CD4-positive, alpha-beta T cell (primary cell): Measurements from ENCODE around the gene STRA6. TPM values are rescaled to one million over a fixed set of nuclear protein-coding genes. Genes with fewer than 3 reads are reported as not detected.

ENCODE experiments used
- ATAC-seq: fragments of 200-7000 bp; cut with Tn5 transposase; one replicate; pipeline ENCODE4 v1.10.0; 2022; ENCODE audit warnings: mild to moderate bottlenecking; ENCODE audit not compliant: poor library complexity
- CTCF ChIA-PET: fragments of 350-600 bp; sonication (Branson Sonifier 250); formaldehyde crosslinking; loops from one replicate; lab custom pipeline; 2021; ENCODE audit warnings: antibody characterized with exemption, inconsistent platforms; lab: Charles Lee
- POLR2A ChIA-PET: fragments of 350-600 bp; sonication (Branson Sonifier 250); formaldehyde crosslinking; loops from one replicate; lab custom pipeline; 2021; ENCODE audit warnings: antibody characterized with exemption, inconsistent platforms; lab: Charles Lee
- DNase-seq, 14 experiments: peaks; one replicate each; pipeline ENCODE4 v3.0.0-alpha.2; 2013 to 2020; ENCODE audit warnings: mixed read lengths in 2 of 14
- H3K27ac ChIP-seq, 2 donors: one replicate each; pipeline versions ENCODE4 v1.5.1 to v1.7.0; 2013; ENCODE audit warnings: low read length in 2 of 2, low read depth in 1 of 2, mild to moderate bottlenecking in 1 of 2
- H3K27me3 ChIP-seq, 2 experiments: 1 replicate in 1 of 2; 2 replicates in 1 of 2; pipeline versions ENCODE4 v1.6.1 to v1.7.0; 2013; ENCODE audit warnings: low read length in 2 of 2, control low read depth in 1 of 2, mild to moderate bottlenecking in 1 of 2, moderate library complexity in 1 of 2; ENCODE audit not compliant: insufficient read depth in 2 of 2, control insufficient read depth in 1 of 2
- H3K36me3 ChIP-seq: one replicate; pipeline ENCODE4 v1.6.1; 2013; ENCODE audit warnings: low read length, control low read depth; ENCODE audit not compliant: insufficient read depth
- H3K4me1 ChIP-seq: one replicate; pipeline ENCODE4 v1.6.1; 2013; ENCODE audit warnings: low read length, control low read depth; ENCODE audit not compliant: insufficient read depth
- H3K4me3 ChIP-seq: one replicate; pipeline ENCODE4 v1.5.1; 2013; ENCODE audit warnings: mild to moderate bottlenecking, low read length, moderate library complexity
- H3K9me3 ChIP-seq, 2 experiments: 1 replicate in 1 of 2; 2 replicates in 1 of 2; pipeline versions ENCODE4 v1.6.1 to v1.7.0; 2013; ENCODE audit warnings: low read length in 2 of 2, mild to moderate bottlenecking in 2 of 2, control low read depth in 1 of 2, moderate library complexity in 1 of 2; ENCODE audit not compliant: control insufficient read depth in 1 of 2, insufficient read depth in 1 of 2
- H3K27ac Mint-ChIP-seq: one replicate; pipeline ENCODE4 v1.8.0; 2020; ENCODE audit warnings: mixed read lengths
- H3K27me3 Mint-ChIP-seq: one replicate; pipeline ENCODE4 v1.8.0; 2021; ENCODE audit warnings: mixed read lengths
- H3K36me3 Mint-ChIP-seq: one replicate; pipeline ENCODE4 v1.8.0; 2021; ENCODE audit warnings: low read depth, mixed read lengths
- H3K4me1 Mint-ChIP-seq: one replicate; pipeline ENCODE4 v1.8.0; 2021; ENCODE audit warnings: low read depth, mixed read lengths
- H3K4me3 Mint-ChIP-seq: one replicate; pipeline ENCODE4 v1.8.0; 2020; ENCODE audit warnings: mild to moderate bottlenecking, mixed read lengths
- H3K9me3 Mint-ChIP-seq: one replicate; pipeline ENCODE4 v1.8.0; 2020; ENCODE audit warnings: mixed read lengths
- intact Hi-C, 2 experiments: fragments of 100-400 bp; cut with DNase I in 1 of 2; cut with micrococcal nuclease in 1 of 2; formaldehyde crosslinking; loops; one replicate each; pipeline versions ENCODE4 v1.15.1 to v1.9.0; 2023 to 2025; cut with DNase I, micrococcal nuclease
- total RNA-seq, 174 experiments: library from RNA in 2 of 174; stranded (reverse) in 2 of 174; gene quantifications; one replicate each; pipeline ENCODE4 v1.2.3 and lab custom pipeline; 2021 to 2026
- TF ChIP-seq, protein P1 (sequence below): fragments of 200-600 bp; IDR thresholded peaks from one replicate; pipeline ENCODE4 v1.8.0; 2022; ENCODE audit warnings: antibody characterized with exemption, mild to moderate bottlenecking

STRA6 gene
- total RNA-seq, 2 experiments from 2014 or later: not detected

GRCh38 chr15:74234598-74234875, 31.9 kb upstream of the STRA6 start:
- no peaks in the 10 kb centered on the region for H3K36me3 ChIP-seq
- Mint-ChIP-seq H3K4me3 (no peak overlapping the region), H3K9me3 (no peaks in the 10 kb centered on the region), H3K27me3 (no peaks in the 10 kb centered on the region), H3K27ac (no peak overlapping the region), H3K4me1 (no peaks in the 10 kb centered on the region), H3K36me3 (no peaks in the 10 kb centered on the region)
- H3K27me3 ChIP-seq: peaks cover 0 to 4% of the 10 kb centered on the region in 2 experiments
- DNase-seq: no peak
- ChIA-PET CTCF (no interaction called here), POLR2A (no interaction called here)
- H3K4me3 ChIP-seq: no peak overlapping the region
- H3K9me3 ChIP-seq: peaks cover 0 to 8% of the 10 kb centered on the region in 2 experiments
- intact Hi-C loops: no loop called here
- H3K4me1 ChIP-seq: no peaks in the 10 kb centered on the region
- TF ChIP-seq, protein P1, sequence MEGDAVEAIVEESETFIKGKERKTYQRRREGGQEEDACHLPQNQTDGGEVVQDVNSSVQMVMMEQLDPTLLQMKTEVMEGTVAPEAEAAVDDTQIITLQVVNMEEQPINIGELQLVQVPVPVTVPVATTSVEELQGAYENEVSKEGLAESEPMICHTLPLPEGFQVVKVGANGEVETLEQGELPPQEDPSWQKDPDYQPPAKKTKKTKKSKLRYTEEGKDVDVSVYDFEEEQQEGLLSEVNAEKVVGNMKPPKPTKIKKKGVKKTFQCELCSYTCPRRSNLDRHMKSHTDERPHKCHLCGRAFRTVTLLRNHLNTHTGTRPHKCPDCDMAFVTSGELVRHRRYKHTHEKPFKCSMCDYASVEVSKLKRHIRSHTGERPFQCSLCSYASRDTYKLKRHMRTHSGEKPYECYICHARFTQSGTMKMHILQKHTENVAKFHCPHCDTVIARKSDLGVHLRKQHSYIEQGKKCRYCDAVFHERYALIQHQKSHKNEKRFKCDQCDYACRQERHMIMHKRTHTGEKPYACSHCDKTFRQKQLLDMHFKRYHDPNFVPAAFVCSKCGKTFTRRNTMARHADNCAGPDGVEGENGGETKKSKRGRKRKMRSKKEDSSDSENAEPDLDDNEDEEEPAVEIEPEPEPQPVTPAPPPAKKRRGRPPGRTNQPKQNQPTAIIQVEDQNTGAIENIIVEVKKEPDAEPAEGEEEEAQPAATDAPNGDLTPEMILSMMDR: no peak
- no peak overlapping the region for H3K27ac ChIP-seq
- ATAC-seq: no peak

DNA sequence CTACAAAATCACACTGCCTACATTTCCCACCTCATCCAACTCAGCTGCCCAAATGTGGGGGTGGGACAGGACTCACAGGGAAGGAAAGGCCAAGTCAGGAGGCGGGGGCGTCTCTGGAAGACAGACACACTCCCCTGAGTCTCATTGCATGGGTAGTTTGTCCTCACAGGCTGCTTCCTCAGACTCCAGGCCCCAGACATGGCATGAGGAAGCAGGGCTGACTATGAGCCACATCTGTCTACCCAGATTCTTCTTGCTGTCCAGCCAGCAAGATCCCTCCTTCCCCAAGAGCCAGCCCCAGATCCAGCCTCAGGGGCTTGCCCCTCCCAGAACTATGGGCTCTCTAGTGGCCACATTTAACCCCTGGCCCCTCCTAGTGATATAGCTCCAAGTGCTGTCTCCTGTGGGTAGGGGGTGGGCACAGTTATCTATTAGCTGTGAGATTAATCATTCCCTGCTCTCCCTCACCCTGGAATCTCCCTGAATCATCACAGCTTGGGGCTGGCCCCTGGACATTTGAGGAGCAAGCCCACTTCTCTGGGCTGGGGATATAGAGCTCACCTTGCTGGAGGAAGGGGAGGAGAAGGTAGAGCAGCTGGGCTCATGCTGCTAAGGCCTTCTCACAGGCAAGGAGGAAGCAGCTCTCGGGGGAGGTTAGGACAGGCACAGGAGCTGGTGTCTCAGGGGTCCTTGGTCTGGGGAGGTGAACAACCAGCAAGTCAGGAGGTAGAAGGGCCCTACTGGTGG, 31.4 kb upstream of the STRA6 start:
- ChIA-PET POLR2A (no interaction called here), CTCF (no interaction called here)
- Histone ChIP-seq H3K9me3 (peaks cover 0 to 8% of the 10 kb centered on the region in 2 experiments), H3K36me3 (no peaks in the 10 kb centered on the region), H3K4me3 (no peak overlapping the region), H3K27ac (no peak overlapping the region), H3K4me1 (no peaks in the 10 kb centered on the region), H3K27me3 (peaks cover 0 to 2% of the 10 kb centered on the region in 2 experiments)
- intact Hi-C loops: no loop called here
- Mint-ChIP-seq H3K4me3 (no peak overlapping the region), H3K4me1 (no peaks in the 10 kb centered on the region), H3K9me3 (no peaks in the 10 kb centered on the region), H3K27ac (no peak overlapping the region), H3K27me3 (no peaks in the 10 kb centered on the region), H3K36me3 (no peaks in the 10 kb centered on the region)
- ATAC-seq (no peak), DNase-seq (no peak)
- TF ChIP-seq, protein P1: no peak

DNA sequence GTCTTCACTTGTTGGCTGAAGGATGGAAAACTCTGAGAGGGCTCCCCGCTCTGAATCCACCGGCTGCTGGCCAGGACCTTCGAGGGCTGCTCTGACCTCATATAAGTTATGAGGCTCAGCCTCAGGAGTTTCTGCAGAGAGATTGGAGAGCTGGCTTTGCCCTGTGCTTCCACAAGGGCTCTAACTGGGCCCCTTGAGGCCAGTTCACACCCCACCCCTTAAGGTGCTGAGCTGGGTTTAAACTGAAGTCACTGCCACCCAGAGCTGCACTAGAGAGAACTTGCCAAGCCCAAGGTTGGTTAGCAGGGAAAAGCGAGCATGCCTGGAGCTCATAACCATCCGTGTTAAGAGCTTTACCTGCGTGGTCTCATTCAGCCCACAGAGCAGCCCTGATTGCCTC, 30.8 kb upstream of the STRA6 start:
- TF ChIP-seq, protein P1: no peak
- POLR2A ChIA-PET: no interaction called here
- no peaks in the 10 kb centered on the region for H3K27me3 Mint-ChIP-seq

More for the DNA sequence above, 30.8 kb upstream of the STRA6 start:
- DNase-seq (no peak), ATAC-seq (no peak)
- H3K27me3 ChIP-seq: peaks cover 0 to 2% of the 10 kb centered on the region in 2 experiments
- H3K9me3 Mint-ChIP-seq: no peaks in the 10 kb centered on the region
- no peaks in the 10 kb centered on the region for H3K4me1 Mint-ChIP-seq
- H3K4me3 ChIP-seq: no peak overlapping the region
- CTCF ChIA-PET: no interaction called here
- H3K4me3 Mint-ChIP-seq: no peak overlapping the region
- no peaks in the 10 kb centered on the region for H3K36me3 Mint-ChIP-seq
- intact Hi-C loops: no loop called here
- peaks cover 0 to 8% of the 10 kb centered on the region in 2 experiments for H3K9me3 ChIP-seq
- no peaks in the 10 kb centered on the region for H3K4me1 ChIP-seq
- H3K36me3 ChIP-seq: no peaks in the 10 kb centered on the region
- H3K27ac ChIP-seq: no peak overlapping the region
- H3K27ac Mint-ChIP-seq: no peak overlapping the region
